ENCODE measurements around the gene SVOP. TPM values are rescaled to one million over a fixed set of nuclear protein-coding genes. Genes with fewer than 3 reads are reported as not detected.

SVOP gene
- total and polyA plus RNA-seq, 2 experiments from 2014 or later, result 0.10 TPM; not detected in 1

- no peak for TF ChIP-seq ZNF462 (CRISPR knock-in tag; IDR thresholded peaks at IDR 0.05)
These were observed 37.6 kb downstream of the SVOP start (continued) for GRCh38 chr12:108983227-108983626.

DNA sequence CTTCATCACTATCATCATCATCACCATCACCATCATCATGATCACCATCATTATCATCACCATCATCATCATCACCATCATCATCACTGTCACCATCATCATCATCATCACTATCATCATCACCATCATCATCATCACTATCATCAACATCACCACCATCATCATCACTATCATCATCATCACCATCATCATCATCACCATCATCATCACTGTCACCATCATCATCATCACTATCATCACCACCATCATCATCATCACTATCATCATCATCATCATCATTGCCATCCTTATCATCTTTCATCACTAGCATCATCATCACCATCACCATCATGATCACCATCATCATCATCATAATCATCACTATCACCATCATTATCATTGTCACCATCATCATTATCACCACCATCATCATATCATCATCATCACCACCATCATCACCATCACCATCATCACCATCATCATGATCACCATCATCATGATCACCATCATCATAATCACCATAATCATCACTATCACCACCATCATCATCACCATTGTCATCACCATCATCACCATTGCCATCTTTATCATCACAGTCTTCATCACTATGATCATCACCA is 38.1 kb downstream of the SVOP start:
- Histone ChIP-seq H3K27ac (ENCODE audit: low read depth) (no peak overlapping the region), H3K4me1 (ENCODE audit: insufficient read depth) (no peaks in the 10 kb centered on the region), H3K4me2 (no peak overlapping the region), H3K27me3 (ENCODE audit: insufficient read depth) (no peaks in the 10 kb centered on the region), H2AFZ (no peak overlapping the region), H3K4me3 (no peak overlapping the region), H4K20me1 (replicated peaks; ENCODE audit: insufficient read depth) (no peaks in the 10 kb centered on the region), H3K36me3 (ENCODE audit: insufficient read depth) (no peaks in the 10 kb centered on the region), H3K79me2 (replicated peaks; ENCODE audit: insufficient read depth) (no peaks in the 10 kb centered on the region), H3K9me2 (ENCODE audit: insufficient read depth) (peaks cover 15% of the 10 kb centered on the region; the same call in 1 of the 2 replicates), H3F3A (replicated peaks; ENCODE audit: low read depth) (no peaks in the 10 kb centered on the region)
- Mint-ChIP-seq H3K36me3 (ENCODE audit: low read depth) (no peaks in the 10 kb centered on the region), H3K9me3 (no peaks in the 10 kb centered on the region), H3K27me3 (ENCODE audit: insufficient read depth, low read depth, poor library complexity) (no peaks in the 10 kb centered on the region), H3K27ac (no peak overlapping the region), H3K4me3 (no peak overlapping the region), H3K4me1 (no peaks in the 10 kb centered on the region)
- ATAC-seq (no peak), DNase-seq (ENCODE audit: low spot score) (no peak)
- TF ChIP-seq ZNF331 (CRISPR knock-in tag; IDR thresholded peaks at IDR 0.05; ENCODE audit: low read depth) (no peak), CREB1 (CRISPR knock-in tag; IDR thresholded peaks at IDR 0.05; ENCODE audit: low read depth) (no peak; the same call in 1 of the 2 replicates), ZNF114 (CRISPR knock-in tag; IDR thresholded peaks at IDR 0.05) (no peak), ETS1 (IDR thresholded peaks at IDR 0.05) (no peak), NANOG (IDR thresholded peaks at IDR 0.05; ENCODE audit: borderline replicate concordance) (no peak), POLR2AphosphoS5 (IDR thresholded peaks at IDR 0.05; ENCODE audit: low read depth) (no peak), STAT1 (IDR thresholded peaks at IDR 0.05; ENCODE audit: unreplicated experiment) (no peak)
- TF ChIP-seq, protein P1, sequence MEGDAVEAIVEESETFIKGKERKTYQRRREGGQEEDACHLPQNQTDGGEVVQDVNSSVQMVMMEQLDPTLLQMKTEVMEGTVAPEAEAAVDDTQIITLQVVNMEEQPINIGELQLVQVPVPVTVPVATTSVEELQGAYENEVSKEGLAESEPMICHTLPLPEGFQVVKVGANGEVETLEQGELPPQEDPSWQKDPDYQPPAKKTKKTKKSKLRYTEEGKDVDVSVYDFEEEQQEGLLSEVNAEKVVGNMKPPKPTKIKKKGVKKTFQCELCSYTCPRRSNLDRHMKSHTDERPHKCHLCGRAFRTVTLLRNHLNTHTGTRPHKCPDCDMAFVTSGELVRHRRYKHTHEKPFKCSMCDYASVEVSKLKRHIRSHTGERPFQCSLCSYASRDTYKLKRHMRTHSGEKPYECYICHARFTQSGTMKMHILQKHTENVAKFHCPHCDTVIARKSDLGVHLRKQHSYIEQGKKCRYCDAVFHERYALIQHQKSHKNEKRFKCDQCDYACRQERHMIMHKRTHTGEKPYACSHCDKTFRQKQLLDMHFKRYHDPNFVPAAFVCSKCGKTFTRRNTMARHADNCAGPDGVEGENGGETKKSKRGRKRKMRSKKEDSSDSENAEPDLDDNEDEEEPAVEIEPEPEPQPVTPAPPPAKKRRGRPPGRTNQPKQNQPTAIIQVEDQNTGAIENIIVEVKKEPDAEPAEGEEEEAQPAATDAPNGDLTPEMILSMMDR (conservative IDR thresholded peaks at IDR 0.05; ENCODE audit: low read depth in 2 of 2), result no peak

Data from GM23338 (cell line).